Sigmoid colon (tissue), 7 donors: ENCODE measurements around the gene MYO5B. TPM values are rescaled to one million over a fixed set of nuclear protein-coding genes. Genes with fewer than 3 reads are reported as not detected.

Experiments
- DNase-seq: peaks from one replicate; pipeline ENCODE4 v3.0.0-alpha.2; 2019
- H3K27ac ChIP-seq, 4 donors: fragments of 200-600 bp; sonication (generic); one replicate each; pipeline ENCODE4 v1.5.1; 2016 to 2019; ENCODE audit warnings: mild to moderate bottlenecking in 1 of 4
- H3K27me3 ChIP-seq, 3 donors: fragments of 200-600 bp; sonication (generic); one replicate each; pipeline ENCODE4 v1.5.1; 2019; ENCODE audit warnings: mild to moderate bottlenecking in 1 of 3
- H3K36me3 ChIP-seq, 4 donors: fragments of 200-600 bp; sonication (generic); one replicate each; pipeline ENCODE4 v1.5.1; 2016 to 2019
- H3K4me1 ChIP-seq, 4 donors: fragments of 200-600 bp; sonication (generic); one replicate each; pipeline ENCODE4 v1.5.1; 2017 to 2019
- H3K4me3 ChIP-seq, 4 donors: fragments of 200-600 bp; sonication (generic); one replicate each; pipeline ENCODE4 v1.5.1; 2017 to 2019; ENCODE audit warnings: mild to moderate bottlenecking in 2 of 4, moderate library complexity in 1 of 4
- H3K9me3 ChIP-seq, 4 donors: fragments of 200-600 bp in 3 of 4; sonication (generic) in 3 of 4; one replicate each; pipeline versions ENCODE4 v1.5.1 to v1.6.1; 2013 to 2019
- CTCF ChIP-seq, 4 experiments: fragments of 450-650 bp in 3 of 4; fragments of 200-600 bp in 1 of 4; IDR thresholded peaks; one replicate each; pipeline ENCODE4 v1.5.1; 2016 to 2019; ENCODE audit warnings: antibody characterized with exemption in 4 of 4, mild to moderate bottlenecking in 3 of 4, moderate library complexity in 2 of 4
- EP300 ChIP-seq, 4 donors: sonication (generic); formaldehyde crosslinking; IDR thresholded peaks; one replicate each; pipeline ENCODE4 v1.6.1; 2017; ENCODE audit warnings: antibody characterized with exemption in 4 of 4
- POLR2A ChIP-seq, 2 donors: fragments of 450-650 bp; IDR thresholded peaks; one replicate each; pipeline ENCODE4 v1.6.1; 2016; ENCODE audit warnings: antibody characterized with exemption in 2 of 2, mild to moderate bottlenecking in 2 of 2, moderate library complexity in 2 of 2
- POLR2AphosphoS5 ChIP-seq, 4 donors: sonication (generic); formaldehyde crosslinking; IDR thresholded peaks; one replicate each; pipeline ENCODE4 v1.6.1; 2017; ENCODE audit warnings: antibody characterized with exemption in 4 of 4
- WGBS, 2 donors: extraction: QIAGEN DNeasy Blood & Tissue Kit; methylation state at CpG; one replicate each; pipeline ENCODE4 v1.1.7; 2013; 5-methylcytosine and 5-hydroxymethylcytosine counted together
- intact Hi-C: fragments of 100-400 bp; cut with DNase I; formaldehyde crosslinking; loops from one replicate; pipeline ENCODE4 v1.15.1; 2023
- polyA plus RNA-seq, 3 donors: library from polyadenylated mRNA; stranded (reverse); fragments of 200-250 nt; gene quantifications; one replicate each; pipeline ENCODE4 v1.2.3, GENCODE V29; 2013
- total RNA-seq, 4 donors: library from RNA; depleted of rRNA; stranded (reverse); fragments of >200 nt; gene quantifications; one replicate each; pipeline ENCODE4 v1.1.0, GENCODE V29; 2016
- donor health status: healthy with polysubstance abuse.
- donor health status: Bipolar disorder and iron deficiency.
- donor health status: healthy.

The MYO5B gene
- total and polyA plus RNA-seq, 7 donors: 0.14 to 80.7 (median 3.0) TPM

GRCh38 chr18:50193796-50194630 is 934 bp downstream of the MYO5B start:
- Histone ChIP-seq H3K27me3 (peaks cover 19 to 71% (median 48%) of the 10 kb centered on the region in 3 donors), H3K27ac (peak overlapping the region in 1 of 4 donors; percentile 17), H3K36me3 (no peaks in the 10 kb centered on the region), H3K9me3 (no peaks in the 10 kb centered on the region), H3K4me3 (peak overlapping the region; percentile 9 to 59 (median 54)), H3K4me1 (peaks cover 0 to 24% (median 21%) of the 10 kb centered on the region in 4 donors)
- no peak for TF ChIP-seq POLR2AphosphoS5 (IDR thresholded peaks at IDR 0.05)
- TF ChIP-seq POLR2A (IDR thresholded peaks at IDR 0.05): no peak
- TF ChIP-seq CTCF (IDR thresholded peaks at IDR 0.05): no peak
- TF ChIP-seq EP300 (IDR thresholded peaks at IDR 0.05): no peak
- WGBS, 2 donors: 1 to 2% methylated on average over 68 of the region's 68 CpGs
- DNase-seq: no peak
- intact Hi-C loops: no loop called here

- peaks cover 0 to 24% (median 21%) of the 10 kb centered on the region in 4 donors for H3K4me1 ChIP-seq
- no peak for DNase-seq
- no peak for TF ChIP-seq CTCF (IDR thresholded peaks at IDR 0.05)
- no peak for TF ChIP-seq POLR2A (IDR thresholded peaks at IDR 0.05)
- H3K27ac ChIP-seq: peak overlapping the region in 1 of 4 donors; percentile 11
- H3K9me3 ChIP-seq: no peaks in the 10 kb centered on the region
- H3K36me3 ChIP-seq: no peaks in the 10 kb centered on the region
- intact Hi-C loops: no loop called here
- peaks cover 19 to 66% (median 48%) of the 10 kb centered on the region in 3 donors for H3K27me3 ChIP-seq
- H3K4me3 ChIP-seq: peak overlapping the region in 1 of 4 donors; percentile 49
- 2 to 10% methylated on average over 31 of the region's 31 CpGs for WGBS, 2 donors
Measured at GRCh38 chr18:50192995-50193795, 1.8 kb downstream of the MYO5B start.

GRCh38 chr18:50190926-50191325 is 4.0 kb downstream of the MYO5B start:
- Histone ChIP-seq H3K36me3 (no peaks in the 10 kb centered on the region), H3K27ac (no peak overlapping the region), H3K4me1 (peaks cover 0 to 24% (median 21%) of the 10 kb centered on the region in 4 donors), H3K27me3 (peaks cover 15 to 44% (median 29%) of the 10 kb centered on the region in 3 donors), H3K9me3 (no peaks in the 10 kb centered on the region), H3K4me3 (no peak overlapping the region)
- intact Hi-C loops: no loop called here
- DNase-seq: no peak
- 27 to 44% methylated on average over 1 of the region's 1 CpG for whole genome bisulfite sequencing, 2 donors
- TF ChIP-seq POLR2AphosphoS5 (IDR thresholded peaks at IDR 0.05): no peak
- TF ChIP-seq CTCF (IDR thresholded peaks at IDR 0.05): no peak
- TF ChIP-seq POLR2A (IDR thresholded peaks at IDR 0.05): no peak
- TF ChIP-seq EP300 (IDR thresholded peaks at IDR 0.05): no peak

GRCh38 chr18:50190236-50190635 is 4.7 kb downstream of the MYO5B start:
- intact Hi-C loops: no loop called here

More at GRCh38 chr18:50190236-50190635, 4.7 kb downstream of the MYO5B start:
- H3K36me3 ChIP-seq: no peaks in the 10 kb centered on the region
- peaks cover 12 to 37% (median 23%) of the 10 kb centered on the region in 3 donors for H3K27me3 ChIP-seq
- DNase-seq: no peak
- H3K9me3 ChIP-seq: no peaks in the 10 kb centered on the region
- TF ChIP-seq POLR2A (IDR thresholded peaks at IDR 0.05) (no peak), POLR2AphosphoS5 (IDR thresholded peaks at IDR 0.05) (no peak), EP300 (IDR thresholded peaks at IDR 0.05) (no peak), CTCF (IDR thresholded peaks at IDR 0.05) (no peak)
- 16 to 51% methylated on average over 1 of the region's 1 CpG for WGBS, 2 donors
- peaks cover 0 to 21% (median 17%) of the 10 kb centered on the region in 4 donors for H3K4me1 ChIP-seq
- H3K4me3 ChIP-seq: no peak overlapping the region
- no peak overlapping the region for H3K27ac ChIP-seq
